GM12878 (cell line): Measurements from ENCODE around the gene LCE1A. TPM values are rescaled to one million over a fixed set of nuclear protein-coding genes. Genes with fewer than 3 reads are reported as not detected.

Experiments used
- ATAC-seq: fragments of 200-7000 bp; cut with Tn5 transposase; 3 replicates; pipeline ENCODE4 v1.9.1; 2020; ENCODE audit warnings: mild to moderate bottlenecking, moderate library complexity
- BruUV-seq: library from RNA; stranded (reverse); fragments of 400-500 nt; replicated peaks from 2 replicates; lab custom pipeline; 2021; lab: Mats Ljungman, UMichigan
- CTCF ChIA-PET: fragments of 300-600 bp; sonication (Branson Sonifier 250); formaldehyde crosslinking; extraction: SDS; loops from one replicate; lab custom pipeline; 2021; ENCODE audit warnings: inconsistent platforms; lab: Yijun Ruan, JAX
- POLR2A ChIA-PET: fragments of 350-600 bp; formaldehyde crosslinking; extraction: SDS; loops from one replicate; lab custom pipeline; 2021; ENCODE audit warnings: inconsistent platforms; lab: Charles Lee
- RAD21 ChIA-PET: fragments of 300-600 bp; sonication (Branson Sonifier 250); formaldehyde crosslinking; loops from one replicate; lab custom pipeline; 2023; ENCODE audit warnings: antibody characterized with exemption; ENCODE audit not compliant: unreplicated experiment; lab: Charles Lee
- SMC1A ChIA-PET: fragments of 300-600 bp; sonication (Branson Sonifier 250); formaldehyde crosslinking; loops from one replicate; lab custom pipeline; 2023; ENCODE audit not compliant: unreplicated experiment, uncharacterized antibody; lab: Charles Lee
- DNase-seq: peaks from one replicate; pipeline ENCODE4 v3.0.0-alpha.2; 2011; ENCODE audit warnings: low read depth, low spot score
- FAIRE-seq: peaks from 3 replicates; lab custom pipeline; 2011; peaks lifted over from hg19 to GRCh38; lab: Jason Lieb, UNC
- H2AFZ ChIP-seq: 2 replicates; pipeline ENCODE4 v1.6.0; 2011; ENCODE audit warnings: low read depth, low read length, control low read depth; ENCODE audit not compliant: control insufficient read depth
- H3K27ac ChIP-seq: 2 replicates; pipeline ENCODE4 v1.5.1; 2011; ENCODE audit warnings: control low read depth; ENCODE audit not compliant: control insufficient read depth, insufficient read depth
- H3K27me3 ChIP-seq, 2 experiments: replicated peaks in 1 of 2; 2 replicates each; pipeline versions ENCODE4 v1.6.0 to v1.6.1; 2011; ENCODE audit warnings: low read length in 1 of 2; ENCODE audit not compliant: control insufficient read depth in 2 of 2, insufficient read depth in 2 of 2
- H3K36me3 ChIP-seq, 2 experiments: 2 replicates each; pipeline ENCODE4 v1.5.1; 2011; ENCODE audit warnings: low read length in 1 of 2; ENCODE audit not compliant: control insufficient read depth in 2 of 2, insufficient read depth in 2 of 2
- H3K4me1 ChIP-seq: 2 replicates; pipeline ENCODE4 v1.6.1; 2011; ENCODE audit warnings: mild to moderate bottlenecking, low read length, moderate library complexity, mixed read lengths; ENCODE audit not compliant: control insufficient read depth, insufficient read depth
- H3K4me2 ChIP-seq: 2 replicates; pipeline ENCODE4 v1.6.0; 2011; ENCODE audit warnings: control low read depth; ENCODE audit not compliant: control insufficient read depth, insufficient read depth
- H3K4me3 ChIP-seq: fragments of 200-600 bp; sonication (generic); 2 replicates; pipeline ENCODE4 v1.5.1; 2016
- H3K79me2 ChIP-seq: 2 replicates; pipeline ENCODE4 v1.6.0; 2011; ENCODE audit warnings: low read length; ENCODE audit not compliant: control insufficient read depth, insufficient read depth
- H3K9ac ChIP-seq: 2 replicates; pipeline ENCODE4 v1.8.0; 2011; ENCODE audit warnings: low read length, control low read depth, mixed read lengths; ENCODE audit not compliant: control insufficient read depth, insufficient read depth
- H3K9me3 ChIP-seq: replicated peaks from 3 replicates; pipeline ENCODE4 v1.5.1; 2011; ENCODE audit warnings: mild to moderate bottlenecking, low read length; ENCODE audit not compliant: control insufficient read depth, insufficient read depth
- H4K20me1 ChIP-seq: 2 replicates; pipeline ENCODE4 v1.6.0; 2011; ENCODE audit not compliant: control insufficient read depth, insufficient read depth
- CREB1 ChIP-seq: IDR thresholded peaks from 2 replicates; pipeline ENCODE4 v1.6.1; 2012; ENCODE audit warnings: low read depth, mild to moderate bottlenecking, inconsistent platforms
- CREM ChIP-seq: IDR thresholded peaks from 2 replicates; pipeline ENCODE4 v1.6.1; 2014; ENCODE audit warnings: antibody characterized with exemption, low read depth
- ETV6 ChIP-seq, 2 experiments: fragments of 450-650 bp in 1 of 2; IDR thresholded peaks in 1 of 2; conservative IDR thresholded peaks in 1 of 2; 2 replicates each; pipeline ENCODE4 v1.6.1; 2014; ENCODE audit warnings: antibody characterized with exemption in 1 of 2, borderline replicate concordance in 1 of 2, low read depth in 1 of 2, mild to moderate bottlenecking in 1 of 2, moderate library complexity in 1 of 2
- GATAD2B ChIP-seq: fragments of 450-650 bp; conservative IDR thresholded peaks from 2 replicates; pipeline ENCODE4 v1.6.1; 2017; ENCODE audit warnings: low read depth, mild to moderate bottlenecking, moderate library complexity
- MEF2A ChIP-seq: IDR thresholded peaks from 2 replicates; pipeline ENCODE4 v1.6.1; 2011; ENCODE audit warnings: low read depth, mild to moderate bottlenecking, low read length, moderate library complexity; ENCODE audit not compliant: insufficient read depth
- MXI1 ChIP-seq: fragments of 150-350 bp; IDR thresholded peaks from 2 replicates; pipeline ENCODE4 v1.6.1; 2011; ENCODE audit warnings: low read depth, mild to moderate bottlenecking, inconsistent platforms, low read length, improper control_type of control experiment
- NFYB ChIP-seq: IDR thresholded peaks from 2 replicates; pipeline ENCODE4 v1.6.1; 2011; ENCODE audit warnings: low read depth, mild to moderate bottlenecking, low read length, improper control_type of control experiment, moderate library complexity; ENCODE audit not compliant: insufficient read depth
- NR2C1 ChIP-seq: fragments of 450-650 bp; IDR thresholded peaks from 2 replicates; pipeline ENCODE4 v1.6.1; 2017; ENCODE audit warnings: antibody characterized with exemption, mild to moderate bottlenecking, moderate library complexity
- POLR2AphosphoS2 ChIP-seq: IDR thresholded peaks from 2 replicates; pipeline ENCODE4 v1.6.1; 2011; ENCODE audit warnings: low read depth, mild to moderate bottlenecking, low read length, improper control_type of control experiment, moderate library complexity
- RELA ChIP-seq: fragments of 450-650 bp; IDR thresholded peaks from 2 replicates; pipeline ENCODE4 v1.8.0; 2014; ENCODE audit warnings: borderline replicate concordance; ENCODE audit not compliant: partially characterized antibody
- SIX5 ChIP-seq: IDR thresholded peaks from 2 replicates; pipeline ENCODE4 v1.6.1; 2011; ENCODE audit warnings: mild to moderate bottlenecking, low read depth, low read length, moderate library complexity; ENCODE audit not compliant: severe bottlenecking
- ZNF207 ChIP-seq: fragments of 450-650 bp; IDR thresholded peaks from 2 replicates; pipeline ENCODE4 v1.6.1; 2014; ENCODE audit warnings: antibody characterized with exemption, mild to moderate bottlenecking, borderline replicate concordance
- WGBS: methylation state at CpG from one replicate; pipeline ENCODE4 v1.1.6; 2016; ENCODE audit warnings: low lambda C conversion rate; ENCODE audit not compliant: insufficient replicate concordance, insufficient coverage; ENCODE audit errors: missing lambda C conversion rate; 5-methylcytosine and 5-hydroxymethylcytosine counted together
- in situ Hi-C: fragments of 300-500 bp; cut with MboI; formaldehyde crosslinking; loops from 9 replicates; pipeline ENCODE4 v1.14.3; 2018; ENCODE audit warnings: mixed read lengths
- intact Hi-C: fragments of 100-400 bp; cut with micrococcal nuclease; formaldehyde crosslinking; loops from one replicate; pipeline ENCODE4 v1.14.2; 2022; ENCODE audit not compliant: unreplicated experiment
- polyA plus RNA-seq, 11 experiments: library from polyadenylated mRNA; depleted of rRNA in 4 of 11; unstranded in 6 of 11; stranded (reverse) in 5 of 11; fragments of >200 nt; fragmentation: Nextera tagmentation in 4 of 11; fragmentation: Illumina TruSeq in 1 of 11; extraction: Ambion mirVana in 4 of 11; extraction: Trizol in 1 of 11; gene quantifications; 1 replicate in 1 of 11; 2 replicates in 10 of 11; pipeline versions ENCODE4 v1.2.1 to v1.2.3, GENCODE V29; 2011 to 2016; ENCODE audit warnings: inconsistent platforms in 2 of 11, missing spikeins in 2 of 11, low read depth in 1 of 11
- total RNA-seq, 4 experiments: library from RNA; depleted of rRNA in 3 of 4; stranded (reverse); fragments of >200 nt in 3 of 4; fragmentation: Illumina TruSeq in 1 of 4; extraction: Trizol in 1 of 4; gene quantifications; 2 replicates each; pipeline versions ENCODE4 v1.2.1 to v1.2.3, GENCODE V29; 2013 to 2021
- TF ChIP-seq, protein P1 (sequence below): fragments of 450-650 bp; IDR thresholded peaks from 2 replicates; pipeline ENCODE4 v1.6.1; 2017; ENCODE audit warnings: mild to moderate bottlenecking, low read depth, inconsistent platforms; ENCODE audit not compliant: poor library complexity, severe bottlenecking
- TF ChIP-seq, protein P2 (sequence below): IDR thresholded peaks from 2 replicates; pipeline ENCODE4 v1.6.1; 2011; ENCODE audit warnings: borderline replicate concordance, low read depth, mild to moderate bottlenecking, moderate library complexity, low read length; ENCODE audit not compliant: insufficient read depth, poor library complexity, severe bottlenecking

Gene LCE1A
- total and polyA plus RNA-seq, 10 of the 15 experiments (the other 5 are each of a cell fraction or from before 2014, with no cell fraction given): not detected

DNA sequence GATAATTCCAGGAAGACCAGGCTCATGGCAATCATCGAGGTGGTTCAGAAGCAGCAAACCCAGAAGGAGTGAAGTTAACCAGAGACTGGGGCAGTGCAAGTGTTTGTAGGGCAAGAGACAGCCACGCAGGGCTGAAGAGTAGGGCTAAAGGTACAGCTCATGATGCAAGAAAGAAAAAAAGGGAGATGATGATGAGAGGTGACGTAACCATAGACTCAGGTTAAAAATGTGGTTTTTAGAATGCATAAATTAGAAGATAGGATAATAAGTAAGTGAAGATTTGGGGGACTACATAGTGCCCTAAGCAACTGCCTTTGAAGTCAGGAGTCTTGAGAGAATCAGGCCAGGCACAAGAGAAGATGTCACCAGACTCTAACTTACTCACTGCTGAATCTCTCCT lies 32.9 kb downstream of the LCE1A start:
- Histone ChIP-seq H3K9ac (no peak overlapping the region), H2AFZ (no peak overlapping the region), H3K4me3 (no peak overlapping the region), H3K27ac (no peak overlapping the region), H3K9me3 (no peaks in the 10 kb centered on the region), H4K20me1 (no peaks in the 10 kb centered on the region), H3K36me3 (no peaks in the 10 kb centered on the region), H3K4me1 (no peaks in the 10 kb centered on the region), H3K79me2 (no peaks in the 10 kb centered on the region), H3K4me2 (no peak overlapping the region), H3K27me3 (no peaks in the 10 kb centered on the region; a peak in 1 of 4 replicates)
- POLR2A ChIA-PET: no interaction called here
- TF ChIP-seq MEF2A: no peak
- TF ChIP-seq, protein P1, sequence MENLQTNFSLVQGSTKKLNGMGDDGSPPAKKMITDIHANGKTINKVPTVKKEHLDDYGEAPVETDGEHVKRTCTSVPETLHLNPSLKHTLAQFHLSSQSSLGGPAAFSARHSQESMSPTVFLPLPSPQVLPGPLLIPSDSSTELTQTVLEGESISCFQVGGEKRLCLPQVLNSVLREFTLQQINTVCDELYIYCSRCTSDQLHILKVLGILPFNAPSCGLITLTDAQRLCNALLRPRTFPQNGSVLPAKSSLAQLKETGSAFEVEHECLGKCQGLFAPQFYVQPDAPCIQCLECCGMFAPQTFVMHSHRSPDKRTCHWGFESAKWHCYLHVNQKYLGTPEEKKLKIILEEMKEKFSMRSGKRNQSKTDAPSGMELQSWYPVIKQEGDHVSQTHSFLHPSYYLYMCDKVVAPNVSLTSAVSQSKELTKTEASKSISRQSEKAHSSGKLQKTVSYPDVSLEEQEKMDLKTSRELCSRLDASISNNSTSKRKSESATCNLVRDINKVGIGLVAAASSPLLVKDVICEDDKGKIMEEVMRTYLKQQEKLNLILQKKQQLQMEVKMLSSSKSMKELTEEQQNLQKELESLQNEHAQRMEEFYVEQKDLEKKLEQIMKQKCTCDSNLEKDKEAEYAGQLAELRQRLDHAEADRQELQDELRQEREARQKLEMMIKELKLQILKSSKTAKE: no peak
- in situ Hi-C loops: no loop called here
- intact Hi-C loops: no loop called here
- no TSS peak for BruUV-seq
- ATAC-seq: no peak
- no peak for FAIRE-seq
- CTCF ChIA-PET: interaction anchor here (1.6 kb wide), 1 partner anchor 9 kb away, joined by 3 read pairs; no protein-coding TSS in a partner anchor
- SMC1A ChIA-PET: interaction anchor here (0.6 to 1.5 kb wide), 2 partner anchors 10 to 467 kb away, joined by 3 to 4 read pairs; no protein-coding TSS in a partner anchor
- RAD21 ChIA-PET: no interaction called here
- WGBS: 10% methylated on average over 3 of the region's 3 CpGs
- no peak for DNase-seq

DNA sequence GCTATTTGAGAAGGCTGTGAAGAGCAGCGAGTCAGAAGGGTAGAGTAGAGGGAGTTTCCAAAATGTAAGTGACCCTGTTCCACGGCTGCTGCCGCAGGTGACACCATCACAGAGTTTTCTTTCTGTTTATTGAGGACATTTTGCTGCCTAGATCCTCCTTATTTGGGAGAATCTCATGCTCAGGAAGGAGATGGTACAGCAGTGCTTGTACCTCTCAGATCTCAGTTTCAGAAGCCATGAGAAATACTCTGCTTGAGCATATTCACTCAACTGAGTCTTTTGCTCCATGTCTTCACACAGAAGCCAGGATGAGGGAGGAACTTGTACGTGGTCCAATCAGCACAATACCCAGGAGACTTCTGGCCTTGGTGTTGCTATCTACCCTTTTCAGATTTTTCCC lies 34.1 kb downstream of the LCE1A start:
- Histone ChIP-seq H3K4me2 (no peak overlapping the region), H3K36me3 (no peaks in the 10 kb centered on the region), H3K9ac (no peak overlapping the region), H3K4me3 (no peak overlapping the region), H4K20me1 (no peaks in the 10 kb centered on the region), H3K9me3 (no peaks in the 10 kb centered on the region), H3K27ac (no peak overlapping the region), H3K4me1 (no peaks in the 10 kb centered on the region), H3K79me2 (no peaks in the 10 kb centered on the region), H2AFZ (no peak overlapping the region), H3K27me3 (peaks cover 0 to 2% of the 10 kb centered on the region in 2 experiments; a peak in 1 of 4 replicates)
- ChIA-PET RAD21 (no interaction called here), SMC1A (interaction anchor here (0.8 to 1.5 kb wide), 3 partner anchors 9 to 402 kb away, joined by 3 to 4 read pairs (median 3); no protein-coding TSS in a partner anchor), CTCF (interaction anchor here (1.6 kb wide), 1 partner anchor 8 kb away, joined by 3 read pairs; no protein-coding TSS in a partner anchor), POLR2A (interaction anchor here (0.6 kb wide), 1 partner anchor 82 kb away, joined by 3 read pairs; no protein-coding TSS in a partner anchor)
- intact Hi-C loops: no loop called here
- WGBS: 0% methylated on average over 4 of the region's 4 CpGs
- ATAC-seq (no peak), FAIRE-seq (no peak), DNase-seq (no peak)
- no TSS peak for BruUV-seq
- in situ Hi-C loops: no loop called here
- TF ChIP-seq POLR2AphosphoS2 (no peak), SIX5 (no peak), ETV6 (conservative IDR thresholded peaks at IDR 0.05 in 1 of 2, IDR thresholded peaks at IDR 0.05 in 1 of 2; ENCODE audit: borderline replicate concordance in 1 of 2, low read depth in 1 of 2) (no peak), ZNF207 (no peak), GATAD2B (no peak), NFYB (no peak), MXI1 (no peak), RELA (no peak), NR2C1 (no peak), CREM (no peak), CREB1 (no peak)
- TF ChIP-seq, protein P2, sequence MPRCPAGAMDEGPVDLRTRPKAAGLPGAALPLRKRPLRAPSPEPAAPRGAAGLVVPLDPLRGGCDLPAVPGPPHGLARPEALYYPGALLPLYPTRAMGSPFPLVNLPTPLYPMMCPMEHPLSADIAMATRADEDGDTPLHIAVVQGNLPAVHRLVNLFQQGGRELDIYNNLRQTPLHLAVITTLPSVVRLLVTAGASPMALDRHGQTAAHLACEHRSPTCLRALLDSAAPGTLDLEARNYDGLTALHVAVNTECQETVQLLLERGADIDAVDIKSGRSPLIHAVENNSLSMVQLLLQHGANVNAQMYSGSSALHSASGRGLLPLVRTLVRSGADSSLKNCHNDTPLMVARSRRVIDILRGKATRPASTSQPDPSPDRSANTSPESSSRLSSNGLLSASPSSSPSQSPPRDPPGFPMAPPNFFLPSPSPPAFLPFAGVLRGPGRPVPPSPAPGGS: no peak
